Measurements from ENCODE around the gene DPP10.

DNA sequence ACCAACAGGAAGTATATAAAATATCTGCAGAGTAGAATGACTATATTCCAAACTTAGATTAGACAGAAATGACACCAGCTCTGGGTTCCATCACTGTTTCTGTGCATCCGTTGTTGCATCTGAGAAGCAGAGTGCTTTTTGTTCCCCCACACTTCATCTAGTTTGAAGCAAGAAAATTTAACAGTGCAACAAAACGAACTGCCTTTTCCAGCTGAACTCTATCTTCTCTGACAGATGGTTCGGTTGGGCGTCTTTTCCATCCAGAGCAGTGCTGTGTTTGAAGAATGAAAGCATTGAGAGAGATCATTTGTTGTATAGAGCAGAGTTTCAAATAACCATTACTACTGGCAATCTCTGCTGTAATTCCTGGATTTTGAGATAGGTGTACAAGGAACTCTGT lies 757.5 kb downstream of the DPP10 start:
- no peak for TF ChIP-seq EZH2 (IDR thresholded peaks at IDR 0.05; ENCODE audit: borderline replicate concordance, control insufficient read depth, low read depth, low read length)
- TF ChIP-seq CTCF (IDR thresholded peaks at IDR 0.05 in 2 of 3, conservative IDR thresholded peaks at IDR 0.05 in 1 of 3; ENCODE audit: control insufficient read depth in 2 of 3, extremely low read depth in 1 of 3, insufficient read depth in 1 of 3, low read depth in 3 of 3, low read length in 3 of 3), result no peak
- TF ChIP-seq SP1 (IDR thresholded peaks at IDR 0.05; ENCODE audit: low read depth, low read length), result no peak
- TF ChIP-seq ZNF384 (IDR thresholded peaks at IDR 0.05; ENCODE audit: borderline replicate concordance, low read depth, low read length), result no peak
- no peak for TF ChIP-seq CBX5 (IDR thresholded peaks at IDR 0.05; ENCODE audit: low read depth)
- TF ChIP-seq HCFC1 (IDR thresholded peaks at IDR 0.05; ENCODE audit: low read length), result no peak
- TF ChIP-seq HDAC6 (IDR thresholded peaks at IDR 0.05; ENCODE audit: unreplicated experiment), result no peak

All from GM12878 (cell line).